HG03521 (cell line): ENCODE measurements around the gene CFAP77.

Experiments used
- ATAC-seq: cut with Tn5 transposase; IDR thresholded peaks from one replicate; pipeline ENCODE4 v1.9.1; 2021; ENCODE audit warnings: mild to moderate bottlenecking, moderate library complexity; ENCODE audit not compliant: unreplicated experiment

CFAP77 gene

DNA sequence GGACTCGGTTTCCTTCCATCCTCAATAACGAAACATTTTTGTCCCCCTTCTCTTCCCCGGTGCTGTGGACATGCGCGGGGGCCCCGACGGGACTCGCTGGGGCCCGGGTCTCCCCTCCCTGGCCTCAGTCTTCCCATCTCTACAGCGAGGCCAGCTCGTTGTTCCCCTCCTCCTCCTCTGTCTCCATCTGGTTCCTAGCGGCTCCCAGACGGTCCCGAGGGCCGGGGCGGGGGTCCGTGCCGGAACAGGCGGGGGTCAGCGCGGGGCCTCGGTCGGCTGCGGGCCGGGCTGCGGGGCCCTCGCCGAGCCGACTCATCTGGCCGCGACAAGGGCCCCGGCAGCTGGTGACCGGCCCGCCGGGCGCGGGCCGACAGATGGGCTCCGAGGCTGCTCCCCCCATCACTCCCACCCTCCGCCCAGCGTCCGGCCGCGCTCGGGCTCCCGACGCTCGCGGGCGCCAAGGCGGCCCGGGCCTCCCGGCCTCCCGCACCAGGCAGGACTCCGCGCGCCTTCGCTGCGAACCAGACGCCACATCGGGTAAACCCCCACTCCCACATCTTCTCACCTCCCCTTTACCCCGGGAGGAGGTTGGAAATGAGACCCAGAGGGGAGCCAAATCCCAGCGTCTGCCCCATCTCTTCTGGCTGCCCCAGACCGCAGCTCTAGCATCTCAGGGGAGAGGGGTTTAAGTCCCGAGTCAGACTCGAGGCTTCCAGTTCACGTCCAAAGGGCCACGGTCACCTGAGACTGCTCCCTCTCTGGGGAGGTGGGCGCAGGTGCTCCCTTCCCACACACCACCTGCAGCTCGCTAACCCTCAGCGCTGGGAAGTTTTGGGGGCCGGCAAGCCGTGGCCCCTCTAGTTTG, 180.5 kb downstream of the CFAP77 start:
- no peak for ATAC-seq

DNA sequence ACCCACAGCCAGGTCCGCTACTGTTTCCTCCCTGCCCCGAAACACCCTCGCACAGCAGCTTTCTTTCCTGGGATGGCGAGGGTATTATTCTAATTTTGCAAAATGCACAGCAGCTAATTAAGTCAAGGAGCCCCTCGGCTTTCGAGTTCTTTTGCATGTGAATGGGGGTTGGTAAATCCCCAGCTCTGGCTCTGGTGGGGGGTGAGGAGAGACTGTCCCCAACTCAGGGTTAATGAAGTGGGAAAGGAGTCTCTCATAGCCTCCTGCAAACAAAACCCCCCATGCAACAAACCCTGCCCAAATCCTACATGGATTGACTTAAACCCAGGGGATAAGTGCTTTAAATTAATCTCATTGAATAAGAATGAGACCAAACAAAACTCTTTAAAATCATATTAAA, 181.2 kb downstream of the CFAP77 start:
- ATAC-seq, result no peak

DNA sequence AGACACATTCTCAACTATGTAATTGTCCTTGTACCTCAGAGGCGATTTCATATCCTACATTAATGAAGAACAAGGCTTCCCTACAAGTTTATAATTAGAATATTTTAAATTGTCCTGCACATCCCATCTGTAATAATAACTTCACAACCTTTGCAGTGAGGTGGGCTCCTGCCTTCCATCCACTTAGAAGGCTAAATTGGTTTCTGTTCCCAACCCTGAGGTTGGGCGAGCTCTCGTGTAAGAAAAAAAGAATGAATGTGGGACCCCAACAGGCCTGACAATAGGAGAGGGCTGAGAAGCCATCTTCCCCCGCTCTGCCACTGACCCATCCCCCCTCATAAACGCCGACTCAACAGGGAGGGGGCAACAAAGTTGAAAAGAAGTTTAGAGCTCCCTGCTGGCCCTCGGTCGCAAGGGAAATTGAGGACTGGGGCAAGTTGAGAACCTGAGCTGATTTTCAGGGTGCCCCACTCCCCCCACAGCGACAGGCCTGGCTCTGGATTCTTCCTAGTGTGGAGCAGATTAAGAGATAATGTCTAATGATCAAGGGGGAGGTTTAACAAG, 181.8 kb downstream of the CFAP77 start:
- ATAC-seq, result no peak

DNA sequence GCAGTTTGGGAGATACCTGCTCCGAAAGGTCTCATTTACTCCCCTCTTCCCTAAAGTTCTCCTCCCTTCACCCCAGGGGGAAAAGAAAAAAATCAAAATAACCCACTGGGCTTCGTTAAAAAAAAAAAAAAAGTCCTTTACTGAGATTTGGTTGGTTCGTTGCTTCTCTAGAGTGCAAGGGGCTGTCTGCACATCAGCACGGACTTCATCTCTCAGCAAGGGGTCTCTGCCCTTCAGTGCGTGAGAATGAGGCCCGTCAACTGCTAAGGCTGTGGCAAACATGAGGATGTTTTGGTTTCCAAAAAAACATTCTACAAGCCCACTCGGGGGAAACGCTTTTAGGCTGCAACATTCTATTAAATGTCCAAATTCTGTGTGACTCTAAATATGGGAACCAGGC, 182.4 kb downstream of the CFAP77 start:
- ATAC-seq, result no peak

DNA sequence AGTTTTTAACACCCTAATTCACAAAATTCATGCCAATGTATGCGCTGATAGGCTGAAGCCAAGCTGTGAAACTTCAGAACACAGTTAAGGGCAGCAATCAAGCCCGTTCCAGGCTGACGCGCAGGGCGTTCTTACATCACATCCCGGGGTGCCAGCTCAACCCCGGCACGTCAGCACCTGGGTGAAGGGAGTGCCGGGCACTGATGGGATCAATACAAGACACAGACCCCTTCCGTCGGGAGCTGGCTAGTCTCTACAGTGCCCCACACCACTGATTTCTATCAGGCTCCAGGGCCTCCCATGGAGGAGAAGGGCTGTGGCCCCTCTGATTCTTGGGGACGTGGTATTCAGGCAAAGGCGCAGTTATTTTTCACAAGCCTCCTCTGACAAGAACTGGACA, 184.4 kb downstream of the CFAP77 start:
- ATAC-seq, result no peak

DNA sequence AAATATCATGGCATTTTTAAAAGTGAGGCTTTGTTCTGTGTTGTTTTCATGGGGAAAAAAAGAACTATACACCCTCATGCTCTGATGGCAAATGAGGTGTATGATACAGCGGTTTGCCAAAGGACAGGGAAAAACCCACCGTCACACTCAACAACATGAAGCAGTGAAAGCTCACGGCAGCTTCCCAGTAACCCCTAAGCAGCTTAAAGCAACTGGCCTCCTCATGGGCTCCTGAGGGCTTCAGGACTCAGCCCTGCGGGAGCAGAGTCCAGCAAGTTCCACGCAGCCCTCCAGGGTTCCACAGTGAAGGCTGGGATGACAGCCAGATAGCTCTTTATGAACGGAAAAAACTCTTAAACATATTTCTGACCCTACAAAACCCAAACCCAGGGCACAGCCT, 185.3 kb downstream of the CFAP77 start:
- no peak for ATAC-seq

DNA sequence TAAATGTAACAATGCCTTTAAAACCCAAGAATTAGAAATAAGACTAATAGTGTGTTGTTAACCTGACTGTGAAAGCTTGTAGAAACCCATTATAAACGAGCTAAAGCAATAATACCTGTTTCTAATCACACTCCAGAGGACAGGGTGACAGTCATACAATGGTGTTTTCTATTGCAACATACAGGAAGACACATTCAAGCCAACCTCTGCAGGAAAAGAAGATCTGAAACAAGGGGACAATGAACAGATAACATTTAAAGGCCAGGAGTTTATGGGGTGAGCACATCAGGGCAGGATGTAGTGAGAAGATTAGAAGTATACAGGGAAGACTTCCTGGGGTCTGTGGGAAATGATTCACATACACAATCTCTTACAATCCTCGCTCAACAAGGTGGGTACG, 186.2 kb downstream of the CFAP77 start:
- no peak for ATAC-seq

GRCh38 chr9:132597073-132597775, 187.2 kb downstream of the CFAP77 start:
- ATAC-seq, result no peak

GRCh38 chr9:132600326-132600984, 190.4 kb downstream of the CFAP77 start:
- no peak for ATAC-seq

DNA sequence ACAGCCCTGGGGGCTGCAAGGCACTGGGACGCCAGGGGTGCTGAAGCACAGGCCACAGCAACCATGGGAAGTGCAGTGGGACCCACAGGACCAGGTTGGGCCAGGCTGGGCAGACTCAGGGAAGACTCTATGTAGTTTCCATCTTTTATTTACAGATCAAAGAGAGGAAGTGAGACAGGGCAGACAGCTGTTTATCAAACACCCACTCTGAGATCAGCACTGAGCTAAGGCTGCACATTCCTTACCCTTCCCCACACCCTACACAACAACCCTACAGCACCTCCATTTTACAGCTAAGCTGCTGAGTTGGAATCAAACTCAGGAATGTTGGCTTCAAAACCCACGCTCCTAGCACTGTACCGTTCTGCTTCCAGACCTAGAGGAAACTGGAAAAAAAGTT, 192.2 kb downstream of the CFAP77 start:
- no peak for ATAC-seq

GRCh38 chr9:132605387-132605786, 195.4 kb downstream of the CFAP77 start:
- ATAC-seq, result no peak

DNA sequence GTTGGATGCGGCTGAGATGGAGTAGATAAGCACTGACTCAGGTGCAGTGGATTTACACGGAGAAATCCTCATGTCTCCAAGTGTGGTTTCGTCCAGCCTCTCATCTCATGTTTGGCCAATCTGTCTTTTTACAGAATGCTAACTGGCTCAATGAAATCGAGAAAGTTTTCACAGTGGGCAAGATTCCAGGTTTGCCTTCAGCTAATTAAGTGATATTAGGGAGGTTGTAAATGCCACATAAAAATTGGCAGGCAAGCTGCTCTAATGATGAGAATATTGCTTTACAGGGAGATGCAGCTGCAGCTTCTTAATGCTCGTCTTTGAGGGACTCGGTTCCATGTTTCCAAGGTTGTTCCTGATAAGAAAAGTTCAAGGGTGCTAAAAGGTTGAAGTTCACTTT, 196.1 kb downstream of the CFAP77 start:
- no peak for ATAC-seq

GRCh38 chr9:132609184-132609583, 199.2 kb downstream of the CFAP77 start:
- no peak for ATAC-seq

DNA sequence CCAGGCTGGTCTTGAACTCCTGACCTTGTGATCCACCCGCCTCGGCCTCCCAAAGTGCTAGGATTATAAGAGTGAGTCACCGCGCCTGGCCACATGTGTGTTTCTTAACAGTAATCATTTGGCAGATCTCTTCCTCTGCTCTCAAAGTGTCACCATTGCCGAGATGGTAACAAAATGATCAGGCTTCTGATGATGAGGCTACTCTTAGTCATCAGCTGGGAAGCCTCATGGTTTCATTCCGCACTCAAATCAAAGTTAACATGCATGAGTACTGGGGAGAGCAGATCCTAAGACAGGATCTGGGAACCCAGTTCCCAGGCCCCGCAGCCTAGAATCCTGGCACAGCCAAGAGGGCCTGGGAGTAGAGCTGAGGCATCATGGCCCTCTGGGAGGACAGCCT, 199.8 kb downstream of the CFAP77 start:
- ATAC-seq, result no peak

- ATAC-seq, result no peak
Observed at GRCh38 chr9:132610661-132611060, 200.7 kb downstream of the CFAP77 start.

DNA sequence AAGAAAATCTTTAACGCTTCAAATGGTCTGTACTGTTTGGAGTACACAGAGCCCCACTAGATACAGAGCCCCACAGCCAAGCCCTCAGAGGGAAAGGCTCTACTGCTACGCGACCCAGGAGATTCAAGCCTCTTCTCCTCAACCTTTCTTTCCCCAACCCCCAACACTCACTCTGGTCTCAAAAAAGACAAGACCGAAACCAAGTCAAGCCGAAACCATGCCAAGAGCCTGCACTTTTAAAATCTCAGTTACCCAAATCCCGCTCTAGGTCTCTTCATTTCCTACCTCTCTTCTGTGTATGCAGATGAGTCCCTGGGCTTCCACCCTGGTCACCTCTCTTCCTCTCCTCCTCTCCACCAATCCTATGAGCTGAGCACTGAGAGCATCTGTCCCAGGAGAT, 204.3 kb downstream of the CFAP77 start:
- no peak for ATAC-seq

- no peak for ATAC-seq
Observed at GRCh38 chr9:132615774-132616173, 205.8 kb downstream of the CFAP77 start.

DNA sequence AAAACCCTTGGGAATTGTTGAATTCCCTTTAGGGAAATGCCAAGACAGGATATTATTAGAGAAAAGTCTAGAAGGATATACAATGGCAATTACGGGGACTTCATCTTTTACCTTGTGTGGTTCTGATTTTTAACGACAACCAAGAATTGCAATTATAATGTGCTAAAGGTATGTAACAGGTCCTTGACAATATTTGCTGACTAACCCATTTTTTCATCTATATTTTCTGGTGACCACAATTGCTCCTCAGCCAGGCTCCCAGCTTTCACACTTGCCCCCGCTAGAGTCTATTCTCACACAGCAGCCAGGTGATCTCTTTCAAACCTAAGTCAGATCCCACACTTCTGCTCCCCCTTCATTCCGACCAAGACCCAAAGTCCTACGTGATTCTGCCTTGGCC, 206.7 kb downstream of the CFAP77 start:
- ATAC-seq, result no peak

DNA sequence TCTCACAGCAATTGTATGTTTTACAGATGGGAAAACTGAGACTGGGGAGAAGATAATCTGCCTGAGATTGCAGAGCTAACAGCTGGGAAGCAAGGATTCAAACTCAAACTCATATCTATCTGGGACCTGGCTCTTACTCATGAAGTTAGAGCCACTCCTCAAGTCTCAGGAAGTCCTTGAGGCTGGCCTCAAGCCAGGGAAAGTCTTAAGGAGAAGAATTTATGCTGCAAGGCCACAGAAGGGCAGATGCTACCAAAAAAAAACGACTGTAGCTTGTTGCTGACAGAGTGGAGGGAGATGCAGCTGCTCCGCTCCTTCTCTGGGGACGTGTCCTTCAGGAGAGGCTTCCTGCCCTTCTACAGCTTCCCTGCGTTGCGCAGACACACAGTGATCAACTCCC, 212.1 kb downstream of the CFAP77 start:
- no peak for ATAC-seq
